GM19351 (cell line): ENCODE results near the gene KREMEN1.

Source experiments
- ATAC-seq: cut with Tn5 transposase; IDR thresholded peaks from one replicate; pipeline ENCODE4 v1.9.1; 2021; ENCODE audit warnings: mild to moderate bottlenecking, moderate library complexity; ENCODE audit not compliant: unreplicated experiment

The KREMEN1 gene

GRCh38 chr22:29148036-29148435 is 75.2 kb downstream of the KREMEN1 start:
- no peak for ATAC-seq

- ATAC-seq = no peak
These were observed 76.0 kb downstream of the KREMEN1 start for GRCh38 chr22:29148826-29149225.

- ATAC-seq = no peak
These were observed 77.2 kb downstream of the KREMEN1 start for GRCh38 chr22:29149841-29150555.

- ATAC-seq = no peak
These were observed 77.9 kb downstream of the KREMEN1 start for GRCh38 chr22:29150701-29151100.

GRCh38 chr22:29151316-29151715 is 78.5 kb downstream of the KREMEN1 start:
- no peak for ATAC-seq

GRCh38 chr22:29152045-29152953 is 79.5 kb downstream of the KREMEN1 start:
- ATAC-seq = no peak

GRCh38 chr22:29152954-29153719 is 80.3 kb downstream of the KREMEN1 start:
- no peak for ATAC-seq

GRCh38 chr22:29154364-29155048 is 81.7 kb downstream of the KREMEN1 start:
- ATAC-seq = no peak

GRCh38 chr22:29155966-29156365 is 83.1 kb downstream of the KREMEN1 start:
- ATAC-seq = no peak

GRCh38 chr22:29156507-29156906 is 83.7 kb downstream of the KREMEN1 start:
- ATAC-seq = no peak

GRCh38 chr22:29157759-29158535 is 85.1 kb downstream of the KREMEN1 start:
- no peak for ATAC-seq

GRCh38 chr22:29158546-29158945 is 85.7 kb downstream of the KREMEN1 start:
- no peak for ATAC-seq

- no peak for ATAC-seq
These were observed 91.0 kb downstream of the KREMEN1 start for GRCh38 chr22:29163808-29164207.

GRCh38 chr22:29165321-29166060 is 92.7 kb downstream of the KREMEN1 start:
- no peak for ATAC-seq

GRCh38 chr22:29166180-29166579 is 93.3 kb downstream of the KREMEN1 start:
- no peak for ATAC-seq

GRCh38 chr22:29167032-29167911 is 94.4 kb downstream of the KREMEN1 start:
- ATAC-seq = peak; percentile 95

GRCh38 chr22:29171721-29172120 is 98.9 kb downstream of the KREMEN1 start:
- ATAC-seq = no peak

GRCh38 chr22:29172216-29172615 is 99.4 kb downstream of the KREMEN1 start:
- no peak for ATAC-seq
